ENCODE data around the gene PCNT.

Gene PCNT

GRCh38 chr21:46334351-46335140 lies 10.6 kb downstream of the PCNT start:
- no peak for DNase-seq

DNA sequence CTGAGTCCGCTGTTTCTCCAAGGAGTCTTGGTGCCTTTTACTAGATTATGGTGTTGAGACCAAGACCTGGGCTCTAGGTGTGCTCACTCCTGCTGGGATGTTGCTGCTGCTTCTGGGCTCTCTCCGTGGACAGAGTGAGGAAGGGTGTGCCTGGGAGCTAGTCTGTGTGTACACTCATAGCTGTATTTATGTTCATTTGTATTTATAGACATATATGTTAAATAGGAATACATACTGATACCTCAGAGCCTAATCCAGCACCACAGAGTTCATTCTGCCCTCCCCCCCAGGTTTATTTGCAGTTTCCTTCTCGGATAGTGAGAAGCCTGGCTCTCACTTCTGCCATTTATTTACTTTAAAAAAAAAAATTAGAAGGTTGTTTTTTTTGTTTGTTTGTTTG lies 12.6 kb downstream of the PCNT start:
- no peak for DNase-seq

DNA sequence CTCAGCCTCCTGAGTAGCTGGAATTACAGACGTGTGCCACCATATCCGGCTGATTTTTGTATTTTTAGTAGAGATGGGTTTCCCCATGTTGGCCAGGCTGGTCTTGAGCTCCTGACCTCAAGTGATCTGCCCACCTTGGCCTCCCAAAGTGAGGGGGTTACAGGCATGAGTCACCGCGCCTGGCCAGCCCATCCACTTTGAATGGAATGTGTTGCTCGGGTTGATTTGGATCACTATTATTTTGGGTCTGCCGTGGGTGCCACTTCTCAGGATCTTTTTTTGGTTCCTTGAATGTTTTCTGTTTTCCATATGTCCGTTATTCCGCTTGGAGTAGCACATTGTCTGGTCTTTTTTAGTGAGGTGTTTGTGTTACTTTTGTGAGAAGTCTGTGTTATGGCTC lies 17.0 kb downstream of the PCNT start:
- DNase-seq = no peak

GRCh38 chr21:46344219-46344915 lies 20.4 kb downstream of the PCNT start:
- DNase-seq = no peak

- DNase-seq = no peak
Measured at GRCh38 chr21:46345861-46346260, 21.9 kb downstream of the PCNT start.

DNA sequence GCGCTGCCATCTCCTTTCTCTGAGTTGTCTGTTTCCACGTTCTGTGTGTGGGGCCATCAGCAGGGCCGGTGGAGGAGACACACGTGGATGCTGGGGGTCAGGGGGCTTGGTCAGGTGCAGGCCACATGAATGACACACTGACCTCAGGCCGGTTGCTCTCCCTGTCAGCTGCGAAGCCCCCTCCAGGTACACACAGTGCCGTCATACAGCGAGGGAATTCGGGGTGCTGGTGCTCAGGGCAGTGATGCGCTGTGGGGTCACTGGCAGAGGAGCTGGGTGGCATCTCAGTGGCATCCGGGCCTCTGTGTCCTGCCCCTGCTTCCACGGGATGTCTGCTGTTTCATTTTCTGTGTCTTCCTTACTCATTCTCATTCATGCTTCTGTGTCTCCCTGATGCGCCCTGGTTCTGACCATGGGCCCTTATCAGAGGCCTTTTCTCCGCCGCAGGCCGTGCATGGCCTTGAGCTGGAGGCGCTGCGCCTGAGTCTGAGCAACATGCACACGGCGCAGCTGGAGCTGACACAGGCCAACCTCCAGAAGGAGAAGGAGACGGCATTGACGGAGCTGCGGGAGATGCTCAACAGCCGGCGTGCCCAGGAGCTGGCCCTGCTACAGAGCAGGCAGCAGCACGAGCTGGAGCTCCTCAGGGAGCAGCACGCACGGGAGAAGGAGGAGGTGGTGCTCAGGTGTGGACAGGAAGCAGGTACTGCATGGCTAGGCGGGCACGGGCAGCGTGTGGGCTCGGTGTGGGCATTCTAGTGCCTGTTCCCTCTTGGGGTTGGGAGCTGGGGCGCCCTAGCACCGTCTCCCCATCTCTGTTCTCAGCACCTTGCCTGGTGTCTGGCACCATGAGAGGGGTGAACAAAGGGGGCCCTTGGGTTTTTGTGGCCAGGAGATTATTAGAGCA lies 22.6 kb downstream of the PCNT start:
- DNase-seq = no peak

- DNase-seq = no peak
Measured at GRCh38 chr21:46347203-46347550, 23.2 kb downstream of the PCNT start.

GRCh38 chr21:46347791-46348381 lies 23.9 kb downstream of the PCNT start:
- DNase-seq = no peak

GRCh38 chr21:46349134-46349760 lies 25.3 kb downstream of the PCNT start:
- DNase-seq = no peak

DNA sequence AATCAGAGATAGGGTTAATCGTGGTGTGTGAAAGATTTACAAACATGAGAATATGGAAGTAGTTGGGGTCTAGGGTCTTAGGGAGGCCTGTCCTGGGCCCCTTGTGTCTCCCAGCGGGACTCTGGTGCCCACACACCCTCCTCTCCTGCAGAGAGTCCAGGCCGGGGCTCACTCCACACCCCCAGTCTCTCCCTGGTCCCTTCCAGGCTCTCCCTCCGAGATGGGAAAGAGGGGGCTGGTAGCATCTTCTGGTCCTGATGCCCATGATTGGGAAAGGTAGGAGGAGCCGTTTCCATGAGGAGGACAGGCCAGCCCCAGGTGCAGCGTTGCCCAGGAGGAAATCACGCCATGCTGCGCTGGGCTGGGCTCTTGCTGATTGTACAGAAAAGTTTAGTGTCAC lies 26.6 kb downstream of the PCNT start:
- DNase-seq = no peak

DNA sequence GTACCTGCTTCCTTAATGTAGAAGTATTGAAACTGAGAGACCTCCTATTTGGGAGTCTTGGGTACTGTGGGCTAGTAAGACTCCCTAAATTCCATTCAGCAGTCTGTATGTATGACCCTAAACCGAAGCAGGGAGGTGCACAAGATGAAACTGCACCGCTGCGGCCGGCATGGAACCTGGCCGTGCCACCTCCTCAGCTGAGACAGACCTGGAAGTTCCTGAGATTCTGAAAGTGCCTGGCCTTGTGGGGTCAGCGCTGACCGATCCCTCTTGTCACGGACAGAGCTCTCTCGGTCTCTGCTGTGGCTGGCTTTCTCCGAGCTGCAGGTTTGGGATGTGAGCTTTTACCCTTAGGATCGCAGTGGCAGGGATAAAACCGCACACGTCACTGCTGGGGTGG lies 27.0 kb downstream of the PCNT start:
- no peak for DNase-seq

GRCh38 chr21:46351476-46352163 lies 27.7 kb downstream of the PCNT start:
- no peak for DNase-seq

GRCh38 chr21:46352164-46352515 lies 28.2 kb downstream of the PCNT start:
- no peak for DNase-seq

- DNase-seq = no peak
Measured at GRCh38 chr21:46352913-46353312, 29.0 kb downstream of the PCNT start.

- DNase-seq = no peak
Measured at GRCh38 chr21:46354046-46354445, 30.1 kb downstream of the PCNT start.

DNA sequence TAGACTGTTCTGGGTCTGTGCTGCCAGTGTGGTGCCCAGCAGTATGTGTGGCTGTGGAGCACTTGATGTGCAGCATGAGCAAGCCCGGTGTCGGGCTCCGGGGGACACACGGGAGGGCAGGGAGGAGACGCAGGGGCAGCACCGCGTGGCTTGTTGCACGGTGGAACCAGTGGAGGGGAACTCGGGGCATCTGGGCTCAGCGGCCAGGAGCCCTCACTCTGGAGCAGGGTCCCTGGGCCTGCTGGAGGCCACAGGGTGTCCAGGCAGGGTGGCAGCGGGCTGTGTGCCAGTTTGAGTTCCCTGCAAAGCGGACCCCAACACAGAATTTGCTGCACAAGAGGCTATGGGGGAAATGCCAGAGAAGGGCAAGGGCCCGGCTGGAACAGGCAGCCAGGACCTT lies 30.6 kb downstream of the PCNT start:
- DNase-seq = no peak

DNA sequence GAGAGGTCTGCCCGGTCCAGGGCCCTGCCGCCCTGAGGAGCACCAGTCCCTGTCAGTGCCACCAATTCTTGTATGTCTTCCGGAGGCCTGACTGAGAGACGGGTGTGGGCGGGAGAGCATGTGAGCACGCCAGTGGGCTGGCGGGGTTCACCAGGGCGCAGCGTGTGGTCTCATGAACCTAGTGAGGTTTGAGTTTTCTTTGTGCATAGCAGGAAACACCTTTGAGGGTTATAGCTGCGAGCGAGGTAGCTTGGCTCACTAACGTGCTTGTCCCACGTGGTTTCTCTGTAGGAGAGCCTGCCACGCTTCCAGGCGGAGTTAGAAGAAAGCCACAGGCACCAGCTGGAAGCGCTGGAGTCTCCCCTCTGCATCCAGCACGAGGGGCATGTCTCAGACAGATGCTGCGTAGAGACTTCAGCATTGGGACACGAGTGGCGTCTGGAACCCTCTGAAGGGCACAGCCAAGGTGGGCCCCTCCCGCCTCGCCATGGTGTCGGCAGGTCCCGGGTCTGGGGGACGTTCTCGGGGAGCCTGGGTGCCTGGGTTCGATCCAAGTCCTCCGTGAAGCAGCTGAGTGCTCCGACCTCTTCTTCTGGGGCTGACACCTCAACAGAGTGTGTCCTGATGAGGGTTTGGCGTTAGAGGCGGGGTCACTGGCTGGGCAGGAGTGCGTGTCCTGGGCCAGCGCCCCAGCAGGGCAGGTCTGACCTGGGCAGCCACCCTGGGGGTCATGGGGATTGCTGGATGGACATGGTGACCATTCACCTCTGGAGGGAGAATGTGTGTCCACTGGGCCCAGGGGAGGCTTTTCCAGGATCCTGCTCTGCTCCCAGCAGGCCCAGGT lies 31.4 kb downstream of the PCNT start:
- no peak for DNase-seq

GRCh38 chr21:46356005-46356338 lies 32.0 kb downstream of the PCNT start:
- no peak for DNase-seq

GRCh38 chr21:46356494-46357334 lies 32.8 kb downstream of the PCNT start:
- DNase-seq = no peak

GRCh38 chr21:46357335-46357604 lies 33.3 kb downstream of the PCNT start:
- DNase-seq = no peak

Data from right forelimb (tissue), 1 donor.